ENCODE results near the gene ALDH9A1.
A peak's percentile ranks its signal among the peaks of the same experiment; 100 is the strongest.

ALDH9A1 gene

DNA sequence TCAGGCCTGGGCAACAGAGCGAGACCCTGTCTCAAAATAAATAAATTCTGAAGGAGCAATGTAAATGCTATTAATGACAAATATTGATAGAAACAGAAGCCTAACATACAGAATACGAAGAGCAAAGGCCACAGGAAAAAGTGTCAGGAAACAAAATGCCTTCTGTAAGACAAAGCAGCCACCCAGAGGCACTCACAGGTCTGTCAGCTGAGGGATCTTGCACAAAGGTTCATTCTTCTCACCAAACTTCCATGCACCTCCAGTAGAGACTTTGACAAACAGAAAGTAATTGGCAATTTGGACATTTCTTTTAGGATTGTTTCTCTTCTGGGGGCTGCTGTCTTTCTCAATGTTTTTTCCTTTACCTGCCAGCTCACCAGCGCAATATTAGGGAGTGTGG lies 1.2 kb upstream of the ALDH9A1 start:
- H3K4me3 ChIP-seq (ENCODE audit: low read length) = no peak overlapping the region
- TF ChIP-seq, protein P1, sequence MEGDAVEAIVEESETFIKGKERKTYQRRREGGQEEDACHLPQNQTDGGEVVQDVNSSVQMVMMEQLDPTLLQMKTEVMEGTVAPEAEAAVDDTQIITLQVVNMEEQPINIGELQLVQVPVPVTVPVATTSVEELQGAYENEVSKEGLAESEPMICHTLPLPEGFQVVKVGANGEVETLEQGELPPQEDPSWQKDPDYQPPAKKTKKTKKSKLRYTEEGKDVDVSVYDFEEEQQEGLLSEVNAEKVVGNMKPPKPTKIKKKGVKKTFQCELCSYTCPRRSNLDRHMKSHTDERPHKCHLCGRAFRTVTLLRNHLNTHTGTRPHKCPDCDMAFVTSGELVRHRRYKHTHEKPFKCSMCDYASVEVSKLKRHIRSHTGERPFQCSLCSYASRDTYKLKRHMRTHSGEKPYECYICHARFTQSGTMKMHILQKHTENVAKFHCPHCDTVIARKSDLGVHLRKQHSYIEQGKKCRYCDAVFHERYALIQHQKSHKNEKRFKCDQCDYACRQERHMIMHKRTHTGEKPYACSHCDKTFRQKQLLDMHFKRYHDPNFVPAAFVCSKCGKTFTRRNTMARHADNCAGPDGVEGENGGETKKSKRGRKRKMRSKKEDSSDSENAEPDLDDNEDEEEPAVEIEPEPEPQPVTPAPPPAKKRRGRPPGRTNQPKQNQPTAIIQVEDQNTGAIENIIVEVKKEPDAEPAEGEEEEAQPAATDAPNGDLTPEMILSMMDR (IDR thresholded peaks at IDR 0.05; ENCODE audit: insufficient read depth, low read depth, low read length, missing control alignments) = no peak
- no peak for DNase-seq (ENCODE audit: low read depth)

DNA sequence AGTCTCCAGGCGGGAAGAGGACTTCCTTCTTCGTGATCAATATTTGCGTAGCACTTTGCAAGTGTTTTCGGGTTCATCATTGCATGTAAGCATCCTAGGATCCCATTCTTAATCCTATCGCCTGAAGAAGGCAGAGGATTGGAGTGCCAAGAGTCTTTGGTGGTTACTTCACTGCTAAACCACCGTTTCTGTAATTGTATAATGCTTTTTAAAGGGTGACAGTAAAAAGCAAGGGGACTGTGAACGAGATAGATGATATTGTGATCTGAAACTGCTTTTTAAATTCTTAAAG lies 345 bp upstream of the ALDH9A1 start:
- DNase-seq (ENCODE audit: low read depth) = no peak
- TF ChIP-seq, protein P1 (IDR thresholded peaks at IDR 0.05; ENCODE audit: insufficient read depth, low read depth, low read length, missing control alignments) = no peak
- peak overlapping the region; percentile 85 for H3K4me3 ChIP-seq (ENCODE audit: low read length)

- TF ChIP-seq, protein P1 (IDR thresholded peaks at IDR 0.05; ENCODE audit: insufficient read depth, low read depth, low read length, missing control alignments) = no peak
- DNase-seq (ENCODE audit: low read depth) = peak; percentile 31
- peak overlapping the region; percentile 85 for H3K4me3 ChIP-seq (ENCODE audit: low read length)
These were observed 876 bp downstream of the ALDH9A1 start for GRCh38 chr1:165697491-165697880.

DNA sequence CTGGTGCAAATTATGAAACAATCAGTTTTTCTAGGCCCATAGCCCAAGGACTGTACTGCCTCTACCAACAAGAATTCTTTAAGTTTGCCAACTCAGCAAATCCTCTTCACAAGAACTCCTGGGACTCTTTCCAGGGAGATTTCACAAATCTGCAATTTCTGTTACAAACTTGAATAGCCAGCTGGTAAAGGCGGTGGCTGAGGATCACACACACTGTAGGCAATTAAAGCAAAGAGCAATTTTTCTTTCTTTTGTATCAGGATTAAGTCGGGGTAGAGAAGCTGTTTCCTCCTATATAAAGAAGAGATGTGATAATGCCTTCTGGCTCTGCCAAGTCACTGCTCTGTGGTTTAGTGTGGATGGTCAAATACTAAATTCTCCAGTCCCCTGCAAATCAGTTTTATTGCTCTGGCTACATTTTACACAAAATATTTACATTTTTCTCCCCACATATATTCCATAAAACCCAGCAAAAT lies 1.7 kb downstream of the ALDH9A1 start:
- DNase-seq (ENCODE audit: low read depth) = peak; percentile 81
- TF ChIP-seq, protein P1 (IDR thresholded peaks at IDR 0.05; ENCODE audit: insufficient read depth, low read depth, low read length, missing control alignments) = no peak
- peak overlapping the region; percentile 85 for H3K4me3 ChIP-seq (ENCODE audit: low read length)

GRCh38 chr1:165695031-165695430 lies 3.3 kb downstream of the ALDH9A1 start:
- TF ChIP-seq, protein P1 (IDR thresholded peaks at IDR 0.05; ENCODE audit: insufficient read depth, low read depth, low read length, missing control alignments) = no peak
- no peak for DNase-seq (ENCODE audit: low read depth)

DNA sequence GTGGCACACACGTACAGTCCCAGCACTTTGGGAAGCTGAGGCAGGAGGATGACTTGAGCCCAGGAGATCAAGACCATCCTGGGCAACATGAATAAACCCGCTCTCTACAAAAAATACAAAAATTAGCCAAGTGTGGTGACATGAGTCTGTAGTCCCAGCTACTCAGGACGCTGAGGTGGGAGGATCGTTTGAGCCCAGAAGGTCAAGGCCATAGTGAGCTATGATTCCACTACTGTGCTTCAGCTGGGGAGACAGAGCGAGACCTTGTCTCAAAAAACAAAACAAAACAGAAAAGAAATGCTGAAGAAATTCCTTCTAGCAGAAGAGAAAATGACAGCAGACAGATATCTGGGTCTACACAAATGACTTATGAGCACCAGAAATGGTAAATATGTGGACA lies 10.3 kb downstream of the ALDH9A1 start:
- DNase-seq (ENCODE audit: low read depth) = no peak
- TF ChIP-seq, protein P1 (IDR thresholded peaks at IDR 0.05; ENCODE audit: insufficient read depth, low read depth, low read length, missing control alignments) = no peak
- H3K4me3 ChIP-seq (ENCODE audit: low read length) = no peak overlapping the region

More at GRCh38 chr1:165695031-165695430, 3.3 kb downstream of the ALDH9A1 start:
- H3K4me3 ChIP-seq (ENCODE audit: low read length) = no peak overlapping the region

DNA sequence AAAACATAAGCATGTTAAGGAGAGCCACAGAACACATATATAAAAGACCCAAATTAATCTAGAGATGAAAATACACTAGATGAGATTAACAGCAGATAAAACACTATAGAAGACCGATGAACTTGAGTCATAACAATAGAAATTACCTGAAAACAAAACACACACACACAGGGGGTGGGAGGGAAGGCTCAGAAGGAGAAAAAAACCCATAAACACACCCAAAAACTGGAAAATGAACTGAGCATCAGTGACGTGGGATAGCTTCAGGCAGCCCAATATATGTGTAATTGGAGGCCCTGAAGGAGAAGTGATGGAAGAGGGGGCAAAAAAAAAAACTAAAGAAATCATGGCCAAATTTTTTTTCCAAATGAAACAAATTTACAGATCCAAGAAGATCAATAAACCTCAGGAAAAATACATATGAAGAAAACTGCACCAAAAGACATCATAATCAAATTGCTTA lies 11.4 kb downstream of the ALDH9A1 start:
- no peak overlapping the region for H3K4me3 ChIP-seq (ENCODE audit: low read length)
- DNase-seq (ENCODE audit: low read depth) = no peak
- TF ChIP-seq, protein P1 (IDR thresholded peaks at IDR 0.05; ENCODE audit: insufficient read depth, low read depth, low read length, missing control alignments) = no peak

Measured in epithelial cell of esophagus (primary cell).